ENCODE data around the gene DAND5. TPM values are rescaled to one million over a fixed set of nuclear protein-coding genes. Genes with fewer than 3 reads are reported as not detected.
A peak's percentile ranks its signal among the peaks of the same experiment; 100 is the strongest.

Gene DAND5
- total and polyA plus RNA-seq, 2 of the 13 experiments (the other 11 are each of a cell fraction or from before 2014, with no cell fraction given) = 0.04 TPM; not detected in 1

- TF ChIP-seq ZNF609 (CRISPR knock-in tag; IDR thresholded peaks at IDR 0.05; ENCODE audit: borderline replicate concordance) (no peak), SP2 (CRISPR knock-in tag; IDR thresholded peaks at IDR 0.05) (peak; percentile 55), ZNF563 (CRISPR knock-in tag; IDR thresholded peaks at IDR 0.05) (peak; percentile 86), ZXDC (CRISPR knock-in tag; IDR thresholded peaks at IDR 0.05) (0 out of 2 replicates have a peak, but pooled peaks have one; percentile 65), ONECUT2 (CRISPR knock-in tag; IDR thresholded peaks at IDR 0.05) (no peak), KDM3A (CRISPR knock-in tag; IDR thresholded peaks at IDR 0.05; ENCODE audit: low read depth) (0 out of 2 replicates have a peak, but pooled peaks have one; percentile 12), RFX5 (IDR thresholded peaks at IDR 0.05; ENCODE audit: low read depth, low read length) (no peak), ARID3A (IDR thresholded peaks at IDR 0.05; ENCODE audit: low read depth, low read length) (no peak), ZNF687 (CRISPR knock-in tag; IDR thresholded peaks at IDR 0.05) (peak; percentile 90), ZNF143 (CRISPR knock-in tag; IDR thresholded peaks at IDR 0.05) (no peak; the same call in 1 of the 2 replicates), ZNF138 (CRISPR knock-in tag; IDR thresholded peaks at IDR 0.05; ENCODE audit: low read depth) (no peak)
Observed at GRCh38 chr19:12956446-12957388, 12.7 kb upstream of the DAND5 start, which contains the start of gene GADD45GIP1 (continued).

All from HepG2 (cell line).